Trophoblast cell (in vitro differentiated cells and primary cell): ENCODE measurements around the gene PRKN.
A peak's percentile ranks its signal among the peaks of the same experiment; 100 is the strongest.

Experiments used
- DNase-seq, 2 donors: peaks; one replicate each; pipeline ENCODE4 v3.0.0-alpha.2; 2016
- H2AFZ ChIP-seq: 2 replicates; pipeline ENCODE4 v1.6.1; 2013; ENCODE audit warnings: low read length, moderate library complexity, mild to moderate bottlenecking; ENCODE audit not compliant: insufficient read depth, poor library complexity
- H2AK5ac ChIP-seq: 2 replicates; pipeline ENCODE4 v1.6.1; 2013; ENCODE audit warnings: mild to moderate bottlenecking, low read length
- H2BK120ac ChIP-seq: 2 replicates; pipeline ENCODE4 v1.6.1; 2013; ENCODE audit warnings: low read length, mild to moderate bottlenecking, moderate library complexity; ENCODE audit not compliant: insufficient read depth, poor library complexity
- H2BK12ac ChIP-seq: 2 replicates; pipeline ENCODE4 v1.6.1; 2013; ENCODE audit warnings: mild to moderate bottlenecking, low read length, moderate library complexity
- H2BK5ac ChIP-seq: 2 replicates; pipeline ENCODE4 v1.6.1; 2013; ENCODE audit warnings: low read length, low read depth, moderate library complexity, mild to moderate bottlenecking; ENCODE audit not compliant: poor library complexity
- H3K14ac ChIP-seq: 2 replicates; pipeline ENCODE4 v1.6.1; 2013; ENCODE audit warnings: mild to moderate bottlenecking, low read length
- H3K18ac ChIP-seq: 2 replicates; pipeline ENCODE4 v1.6.1; 2013; ENCODE audit warnings: mild to moderate bottlenecking, low read length
- H3K23ac ChIP-seq: 2 replicates; pipeline ENCODE4 v1.6.1; 2013; ENCODE audit warnings: low read length
- H3K27ac ChIP-seq: 2 replicates; pipeline ENCODE4 v1.5.1; 2013; ENCODE audit warnings: low read depth, mild to moderate bottlenecking, inconsistent platforms, low read length, moderate library complexity
- H3K27me3 ChIP-seq: 2 replicates; pipeline ENCODE4 v1.6.1; 2013; ENCODE audit warnings: inconsistent platforms, mild to moderate bottlenecking, low read length, moderate library complexity; ENCODE audit not compliant: insufficient read depth
- H3K36me3 ChIP-seq, 2 experiments: 1 replicate in 1 of 2; 2 replicates in 1 of 2; pipeline ENCODE4 v1.6.1; 2013; ENCODE audit warnings: low read length in 2 of 2, mild to moderate bottlenecking in 2 of 2, moderate library complexity in 1 of 2; ENCODE audit not compliant: insufficient read depth in 2 of 2, control insufficient read depth in 1 of 2
- H3K4ac ChIP-seq: 2 replicates; pipeline ENCODE4 v1.6.1; 2013; ENCODE audit warnings: low read depth, mild to moderate bottlenecking, low read length, moderate library complexity
- H3K4me1 ChIP-seq, 2 experiments: 1 replicate in 1 of 2; 2 replicates in 1 of 2; pipeline ENCODE4 v1.6.1; 2013; ENCODE audit warnings: low read length in 2 of 2, mild to moderate bottlenecking in 2 of 2, moderate library complexity in 1 of 2; ENCODE audit not compliant: insufficient read depth in 2 of 2, control insufficient read depth in 1 of 2
- H3K4me2 ChIP-seq: 2 replicates; pipeline ENCODE4 v1.6.1; 2013; ENCODE audit warnings: inconsistent platforms, mild to moderate bottlenecking, low read length, moderate library complexity
- H3K4me3 ChIP-seq: 2 replicates; pipeline ENCODE4 v1.5.1; 2013; ENCODE audit warnings: mild to moderate bottlenecking, low read depth, low read length, inconsistent platforms
- H3K79me1 ChIP-seq: one replicate; pipeline ENCODE4 v1.6.1; 2013; ENCODE audit warnings: low read length
- H3K79me2 ChIP-seq: 2 replicates; pipeline ENCODE4 v1.6.1; 2013; ENCODE audit warnings: low read length, mild to moderate bottlenecking; ENCODE audit not compliant: control insufficient read depth, insufficient read depth, poor library complexity
- H3K9ac ChIP-seq: 2 replicates; pipeline ENCODE4 v1.6.1; 2013; ENCODE audit warnings: mild to moderate bottlenecking, low read length
- H3K9me3 ChIP-seq: 2 replicates; pipeline ENCODE4 v1.6.1; 2013; ENCODE audit warnings: low read depth, mild to moderate bottlenecking, control low read depth, inconsistent platforms, low read length; ENCODE audit not compliant: insufficient read depth
- H4K12ac ChIP-seq: 2 replicates; pipeline ENCODE4 v1.6.1; 2013; ENCODE audit warnings: low read depth, mild to moderate bottlenecking, low read length, moderate library complexity
- H4K8ac ChIP-seq: 2 replicates; pipeline ENCODE4 v1.6.1; 2013; ENCODE audit warnings: low read depth, mild to moderate bottlenecking, low read length, moderate library complexity
- H4K91ac ChIP-seq: one replicate; pipeline ENCODE4 v1.6.1; 2013; ENCODE audit warnings: low read depth, mild to moderate bottlenecking, low read length, moderate library complexity
- WGBS: extraction: QIAGEN DNeasy Blood & Tissue Kit; methylation state at CpG from one replicate; pipeline ENCODE4 v1.1.7; 2013; ENCODE audit warnings: missing lambda C conversion rate; ENCODE audit not compliant: insufficient read length, insufficient coverage; ENCODE audit errors: extremely low coverage; 5-methylcytosine and 5-hydroxymethylcytosine counted together

The PRKN gene

GRCh38 chr6:162541019-162541601, 186.5 kb downstream of the PRKN start:
- Histone ChIP-seq H3K18ac (no peak overlapping the region), H3K79me1 (no peaks in the 10 kb centered on the region), H3K4me3 (no peak overlapping the region), H3K36me3 (no peaks in the 10 kb centered on the region), H3K27ac (no peak overlapping the region), H4K8ac (no peak overlapping the region), H2AFZ (no peak overlapping the region), H3K4me1 (no peaks in the 10 kb centered on the region), H2AK5ac (no peak overlapping the region), H2BK120ac (no peak overlapping the region), H3K9ac (no peak overlapping the region), H3K23ac (no peak overlapping the region), H4K91ac (no peak overlapping the region), H3K4ac (no peak overlapping the region), H3K27me3 (no peaks in the 10 kb centered on the region), H3K9me3 (no peaks in the 10 kb centered on the region), H3K79me2 (no peaks in the 10 kb centered on the region), H2BK5ac (no peak overlapping the region), H2BK12ac (no peak overlapping the region), H3K4me2 (no peak overlapping the region), H3K14ac (no peak overlapping the region), H4K12ac (no peak overlapping the region)
- no peak for DNase-seq
- WGBS, result no CpG with 5 or more reads among the region's 4 CpGs

GRCh38 chr6:162539321-162539720, 188.2 kb downstream of the PRKN start:
- Histone ChIP-seq H2AK5ac (no peak overlapping the region), H2BK120ac (no peak overlapping the region), H3K4me3 (no peak overlapping the region), H3K4ac (no peak overlapping the region), H3K23ac (no peak overlapping the region), H2AFZ (no peak overlapping the region), H4K8ac (no peak overlapping the region), H3K79me2 (no peaks in the 10 kb centered on the region), H3K27me3 (no peaks in the 10 kb centered on the region), H2BK12ac (no peak overlapping the region), H3K4me1 (no peaks in the 10 kb centered on the region), H3K9ac (no peak overlapping the region), H3K36me3 (no peaks in the 10 kb centered on the region), H3K14ac (no peak overlapping the region), H2BK5ac (no peak overlapping the region), H4K91ac (no peak overlapping the region), H3K4me2 (no peak overlapping the region), H3K79me1 (no peaks in the 10 kb centered on the region), H4K12ac (no peak overlapping the region), H3K18ac (no peak overlapping the region), H3K27ac (no peak overlapping the region), H3K9me3 (no peaks in the 10 kb centered on the region)
- no CpG with 5 or more reads among the region's 3 CpGs for WGBS
- no peak for DNase-seq

GRCh38 chr6:162538643-162539064, 188.9 kb downstream of the PRKN start:
- Histone ChIP-seq H3K14ac (no peak overlapping the region), H3K79me1 (no peaks in the 10 kb centered on the region), H3K27ac (no peak overlapping the region), H3K9ac (no peak overlapping the region), H3K23ac (no peak overlapping the region), H4K12ac (no peak overlapping the region), H4K8ac (no peak overlapping the region), H2BK12ac (no peak overlapping the region), H3K27me3 (no peaks in the 10 kb centered on the region), H3K4me2 (no peak overlapping the region), H3K18ac (no peak overlapping the region), H3K4me1 (no peaks in the 10 kb centered on the region), H3K36me3 (no peaks in the 10 kb centered on the region), H3K4me3 (no peak overlapping the region), H2AK5ac (no peak overlapping the region), H2AFZ (no peak overlapping the region), H3K9me3 (no peaks in the 10 kb centered on the region), H3K4ac (no peak overlapping the region), H4K91ac (no peak overlapping the region), H2BK5ac (no peak overlapping the region), H2BK120ac (no peak overlapping the region), H3K79me2 (no peaks in the 10 kb centered on the region)
- WGBS, result no CpG with 5 or more reads among the region's 8 CpGs
- no peak for DNase-seq

GRCh38 chr6:162533009-162533400, 194.6 kb downstream of the PRKN start:
- no peaks in the 10 kb centered on the region for H3K79me1 ChIP-seq
- no peaks in the 10 kb centered on the region for H3K36me3 ChIP-seq
- no peak overlapping the region for H2BK12ac ChIP-seq
- H3K4me1 ChIP-seq, result peaks cover 5 to 10% of the 10 kb centered on the region in 2 experiments
- no peak overlapping the region for H3K9ac ChIP-seq
- peak overlapping the region; percentile 1 for H3K4me2 ChIP-seq
- H4K8ac ChIP-seq, result no peak overlapping the region
- no peak overlapping the region for H4K12ac ChIP-seq
- H4K91ac ChIP-seq, result no peak overlapping the region
- peak in 1 of 2 donors; percentile 20 for DNase-seq
- H2AK5ac ChIP-seq, result no peak overlapping the region
- no peak overlapping the region for H3K18ac ChIP-seq
- no peaks in the 10 kb centered on the region for H3K9me3 ChIP-seq
- H3K14ac ChIP-seq, result no peak overlapping the region
- H3K4ac ChIP-seq, result no peak overlapping the region
- H3K23ac ChIP-seq, result no peak overlapping the region
- no peaks in the 10 kb centered on the region for H3K27me3 ChIP-seq
- H3K4me3 ChIP-seq, result no peak overlapping the region
- H3K79me2 ChIP-seq, result no peaks in the 10 kb centered on the region
- no peak overlapping the region for H2BK5ac ChIP-seq
- WGBS, result no CpG with 5 or more reads among the region's 6 CpGs
- H2BK120ac ChIP-seq, result no peak overlapping the region
- H3K27ac ChIP-seq, result no peak overlapping the region
- no peak overlapping the region for H2AFZ ChIP-seq
